HepG2 (cell line): Measurements from ENCODE around the gene EXOC3L4. TPM values are rescaled to one million over a fixed set of nuclear protein-coding genes. Genes with fewer than 3 reads are reported as not detected.

Experiments used
- ATAD3A ChIP-seq: sonication (generic); formaldehyde crosslinking; IDR thresholded peaks from 2 replicates; pipeline ENCODE4 v1.4.0; 2020; ENCODE audit warnings: missing genetic modification reagents
- EED ChIP-seq: sonication (generic); formaldehyde crosslinking; IDR thresholded peaks from 2 replicates; pipeline ENCODE4 v1.5.0; 2020; ENCODE audit warnings: mild to moderate bottlenecking, missing genetic modification reagents
- FIP1L1 ChIP-seq: fragments of 200-400 bp; formaldehyde crosslinking; IDR thresholded peaks from 2 replicates; pipeline ENCODE4 v1.6.1; 2018; ENCODE audit warnings: low read depth, mild to moderate bottlenecking, low read length, moderate library complexity, borderline replicate concordance; ENCODE audit not compliant: insufficient read depth
- HDAC6 ChIP-seq: fragments of 200-600 bp; sonication (generic); IDR thresholded peaks from 2 replicates; pipeline ENCODE4 v1.7.0; 2017; ENCODE audit warnings: mild to moderate bottlenecking, antibody characterized with exemption, low read length, low read depth
- HNRNPL ChIP-seq: fragments of 200-400 bp; formaldehyde crosslinking; IDR thresholded peaks from 2 replicates; pipeline ENCODE4 v1.6.1; 2017; ENCODE audit warnings: mild to moderate bottlenecking, low read depth, low read length
- ISL2 ChIP-seq: sonication (generic); formaldehyde crosslinking; IDR thresholded peaks from 2 replicates; pipeline ENCODE4 v1.5.0; 2020; ENCODE audit warnings: missing genetic modification reagents
- ISX ChIP-seq: sonication (generic); formaldehyde crosslinking; conservative IDR thresholded peaks from 2 replicates; pipeline ENCODE4 v1.5.0; 2020; ENCODE audit warnings: missing genetic modification reagents
- MTF2 ChIP-seq: sonication (generic); formaldehyde crosslinking; IDR thresholded peaks from 2 replicates; pipeline ENCODE4 v1.5.0; 2020; ENCODE audit warnings: missing genetic modification reagents, borderline replicate concordance
- MYC ChIP-seq: sonication (generic); formaldehyde crosslinking; IDR thresholded peaks from 2 replicates; pipeline ENCODE4 v1.9.0; 2021; ENCODE audit warnings: missing genetic modification reagents, borderline replicate concordance
- SIN3A ChIP-seq: IDR thresholded peaks from 2 replicates; pipeline ENCODE4 v1.6.1; 2011; ENCODE audit warnings: low read depth, mild to moderate bottlenecking, control low read depth, low read length, borderline replicate concordance
- SNAPC2 ChIP-seq: sonication (generic); formaldehyde crosslinking; IDR thresholded peaks from 2 replicates; pipeline ENCODE4 v1.8.1; 2022; ENCODE audit warnings: mild to moderate bottlenecking, missing genetic modification reagents
- U2AF1 ChIP-seq: fragments of 200-400 bp; formaldehyde crosslinking; optimal IDR thresholded peaks from 2 replicates; pipeline ENCODE3; 2017; ENCODE audit warnings: mild to moderate bottlenecking, low read depth, low read length
- ZC3H4 ChIP-seq: sonication (generic); formaldehyde crosslinking; IDR thresholded peaks from 2 replicates; pipeline ENCODE4 v1.4.0; 2020; ENCODE audit warnings: missing genetic modification reagents, borderline replicate concordance
- ZFYVE20 ChIP-seq: sonication (generic); formaldehyde crosslinking; IDR thresholded peaks from 2 replicates; pipeline ENCODE4 v1.8.0; 2023; ENCODE audit warnings: low read depth, mild to moderate bottlenecking, moderate library complexity, missing genetic modification reagents, borderline replicate concordance
- ZNF138 ChIP-seq: sonication (generic); formaldehyde crosslinking; IDR thresholded peaks from 2 replicates; pipeline ENCODE4 v1.5.0; 2020; ENCODE audit warnings: mild to moderate bottlenecking, low read depth, missing genetic modification reagents
- ZNF24 ChIP-seq: fragments of 450-650 bp; IDR thresholded peaks from 2 replicates; pipeline ENCODE4 v1.6.1; 2017; ENCODE audit warnings: antibody characterized with exemption, mild to moderate bottlenecking
- ZNF282 ChIP-seq: fragments of 450-650 bp; IDR thresholded peaks from 2 replicates; pipeline ENCODE4 v1.6.1; 2018; ENCODE audit not compliant: partially characterized antibody
- ZNF3 ChIP-seq: IDR thresholded peaks from 2 replicates; pipeline ENCODE4 v1.7.0; 2017; ENCODE audit warnings: inconsistent platforms
- ZNF550 ChIP-seq: sonication (generic); formaldehyde crosslinking; IDR thresholded peaks from 2 replicates; pipeline ENCODE4 v1.4.0; 2020; ENCODE audit warnings: mild to moderate bottlenecking, missing genetic modification reagents, borderline replicate concordance
- ZNF720 ChIP-seq: sonication (generic); formaldehyde crosslinking; IDR thresholded peaks from 2 replicates; pipeline ENCODE4 v1.4.0; 2020; ENCODE audit warnings: missing genetic modification reagents
- ZNF737 ChIP-seq: sonication (generic); formaldehyde crosslinking; IDR thresholded peaks from 2 replicates; pipeline ENCODE4 v1.5.0; 2020; ENCODE audit warnings: missing genetic modification reagents, mild to moderate bottlenecking, borderline replicate concordance
- ZNF777 ChIP-seq: sonication (generic); formaldehyde crosslinking; IDR thresholded peaks from 2 replicates; pipeline ENCODE4 v1.4.0; 2020; ENCODE audit warnings: missing genetic modification reagents
- polyA plus RNA-seq, 8 experiments: library from polyadenylated mRNA; depleted of rRNA in 3 of 8; stranded (reverse) in 7 of 8; unstranded in 1 of 8; fragments of >200 nt; fragmentation: Illumina TruSeq in 4 of 8; extraction: Trizol in 4 of 8; gene quantifications; 2 replicates each; pipeline versions ENCODE4 v1.2.1 to v1.2.3, GENCODE V29; 2011 to 2016; ENCODE audit warnings: low read depth in 4 of 8, missing spikeins in 1 of 8, mixed read lengths in 1 of 8; ENCODE audit not compliant: insufficient read depth in 1 of 8
- total RNA-seq, 5 experiments: library from RNA; depleted of rRNA; stranded (reverse); fragments of >200 nt; fragmentation: Illumina TruSeq; extraction: Trizol; gene quantifications; 2 replicates each; pipeline ENCODE4 v1.2.3, GENCODE V29; 2016; ENCODE audit warnings: low read depth in 1 of 5
- TF ChIP-seq, protein P1 (sequence below): sonication (generic); formaldehyde crosslinking; IDR thresholded peaks from 2 replicates; pipeline ENCODE4 v1.5.0; 2020; ENCODE audit warnings: missing genetic modification reagents
- TF ChIP-seq, protein P2 (sequence below): sonication (generic); formaldehyde crosslinking; conservative IDR thresholded peaks from 2 replicates; pipeline ENCODE4 v1.4.0; 2020; ENCODE audit warnings: missing genetic modification reagents
- TF ChIP-seq, protein P3 (sequence below): IDR thresholded peaks from 2 replicates; pipeline ENCODE4 v1.6.1; 2016; ENCODE audit warnings: low read depth, borderline replicate concordance
- TF ChIP-seq, protein P4 (sequence below): sonication (generic); formaldehyde crosslinking; IDR thresholded peaks from 2 replicates; pipeline ENCODE4 v1.5.0; 2020; ENCODE audit warnings: mild to moderate bottlenecking, missing genetic modification reagents

EXOC3L4 gene
- total and polyA plus RNA-seq, 2 of the 13 experiments (the other 11 are each of a cell fraction or from before 2014, with no cell fraction given) = 11.8 to 27.0 TPM

DNA sequence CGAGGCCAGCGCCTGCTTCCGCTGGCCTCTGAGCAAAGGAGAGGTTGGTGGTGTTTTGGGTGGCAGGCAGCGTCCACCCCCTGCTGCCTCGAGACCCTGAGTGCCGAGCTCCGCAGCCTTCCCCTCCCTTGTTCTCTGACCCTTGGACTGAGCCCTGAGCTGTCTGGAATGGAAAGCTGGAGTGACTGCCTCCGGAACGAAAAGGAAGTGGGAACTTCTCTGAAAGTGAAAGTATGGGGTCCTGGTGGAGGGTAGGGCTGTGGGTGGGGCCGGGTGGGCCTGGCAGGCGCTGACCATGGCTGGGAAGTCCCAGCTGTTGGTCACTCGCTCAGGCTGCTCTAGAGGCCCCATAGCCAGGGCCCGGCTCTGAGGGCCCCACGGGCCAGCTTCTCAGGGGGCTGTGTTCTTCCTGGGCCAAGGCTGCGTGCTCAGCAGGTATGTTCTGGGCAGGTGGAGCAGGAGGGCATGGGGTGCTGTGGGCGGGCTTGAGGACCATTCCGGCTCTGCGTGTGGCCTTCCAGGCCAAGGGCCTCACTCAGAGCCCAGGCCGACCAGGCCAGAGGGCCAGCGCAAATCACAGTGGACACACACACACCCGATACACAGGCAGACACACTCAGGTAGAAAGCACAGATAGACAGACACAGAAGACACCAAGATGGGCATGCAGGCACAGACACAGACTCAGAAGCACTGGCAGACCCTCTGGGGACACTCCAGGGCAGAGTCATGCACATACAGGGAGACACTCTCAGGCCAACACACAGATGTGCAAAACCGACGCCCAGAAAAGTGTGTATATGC lies at the start of gene EXOC3L4 (continued):
- TF ChIP-seq, protein P1, sequence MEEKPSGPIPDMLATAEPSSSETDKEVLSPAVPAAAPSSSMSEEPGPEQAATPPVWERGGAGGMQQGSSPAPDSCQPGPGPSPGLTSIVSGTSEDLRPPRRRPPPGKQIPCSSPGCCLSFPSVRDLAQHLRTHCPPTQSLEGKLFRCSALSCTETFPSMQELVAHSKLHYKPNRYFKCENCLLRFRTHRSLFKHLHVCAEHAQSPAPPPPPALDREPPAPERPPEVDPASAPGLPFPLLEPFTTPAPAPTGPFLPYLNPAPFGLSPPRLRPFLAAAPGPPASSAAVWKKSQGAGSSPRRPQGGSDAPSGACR (CRISPR knock-in tag) = no peak
- no peak; the same call in 1 of the 2 replicates for TF ChIP-seq MYC (CRISPR knock-in tag)
- no peak; the same call in none of the 2 replicates for TF ChIP-seq ZNF777
- TF ChIP-seq, protein P2, sequence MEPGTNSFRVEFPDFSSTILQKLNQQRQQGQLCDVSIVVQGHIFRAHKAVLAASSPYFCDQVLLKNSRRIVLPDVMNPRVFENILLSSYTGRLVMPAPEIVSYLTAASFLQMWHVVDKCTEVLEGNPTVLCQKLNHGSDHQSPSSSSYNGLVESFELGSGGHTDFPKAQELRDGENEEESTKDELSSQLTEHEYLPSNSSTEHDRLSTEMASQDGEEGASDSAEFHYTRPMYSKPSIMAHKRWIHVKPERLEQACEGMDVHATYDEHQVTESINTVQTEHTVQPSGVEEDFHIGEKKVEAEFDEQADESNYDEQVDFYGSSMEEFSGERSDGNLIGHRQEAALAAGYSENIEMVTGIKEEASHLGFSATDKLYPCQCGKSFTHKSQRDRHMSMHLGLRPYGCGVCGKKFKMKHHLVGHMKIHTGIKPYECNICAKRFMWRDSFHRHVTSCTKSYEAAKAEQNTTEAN (CRISPR knock-in tag) = no peak
- no peak for TF ChIP-seq ATAD3A (CRISPR knock-in tag)
- no peak for TF ChIP-seq ZNF138 (CRISPR knock-in tag)
- 0 out of 2 replicates have a peak, but pooled peaks have one; percentile 38 for TF ChIP-seq SNAPC2 (CRISPR knock-in tag)
- TF ChIP-seq, protein P3, sequence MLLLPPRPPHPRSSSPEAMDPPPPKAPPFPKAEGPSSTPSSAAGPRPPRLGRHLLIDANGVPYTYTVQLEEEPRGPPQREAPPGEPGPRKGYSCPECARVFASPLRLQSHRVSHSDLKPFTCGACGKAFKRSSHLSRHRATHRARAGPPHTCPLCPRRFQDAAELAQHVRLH (CRISPR knock-in tag) = no peak
- TF ChIP-seq EED (CRISPR knock-in tag) = 0 out of 2 replicates have a peak, but pooled peaks have one; percentile 34
- 0 out of 2 replicates have a peak, but pooled peaks have one; percentile 89 for TF ChIP-seq ZNF737 (CRISPR knock-in tag)
- TF ChIP-seq ZNF24 = no peak
- no peak for TF ChIP-seq MTF2 (CRISPR knock-in tag)
- peak; percentile 83; the same call in 1 of the 2 replicates for TF ChIP-seq SIN3A
- TF ChIP-seq, protein P4, sequence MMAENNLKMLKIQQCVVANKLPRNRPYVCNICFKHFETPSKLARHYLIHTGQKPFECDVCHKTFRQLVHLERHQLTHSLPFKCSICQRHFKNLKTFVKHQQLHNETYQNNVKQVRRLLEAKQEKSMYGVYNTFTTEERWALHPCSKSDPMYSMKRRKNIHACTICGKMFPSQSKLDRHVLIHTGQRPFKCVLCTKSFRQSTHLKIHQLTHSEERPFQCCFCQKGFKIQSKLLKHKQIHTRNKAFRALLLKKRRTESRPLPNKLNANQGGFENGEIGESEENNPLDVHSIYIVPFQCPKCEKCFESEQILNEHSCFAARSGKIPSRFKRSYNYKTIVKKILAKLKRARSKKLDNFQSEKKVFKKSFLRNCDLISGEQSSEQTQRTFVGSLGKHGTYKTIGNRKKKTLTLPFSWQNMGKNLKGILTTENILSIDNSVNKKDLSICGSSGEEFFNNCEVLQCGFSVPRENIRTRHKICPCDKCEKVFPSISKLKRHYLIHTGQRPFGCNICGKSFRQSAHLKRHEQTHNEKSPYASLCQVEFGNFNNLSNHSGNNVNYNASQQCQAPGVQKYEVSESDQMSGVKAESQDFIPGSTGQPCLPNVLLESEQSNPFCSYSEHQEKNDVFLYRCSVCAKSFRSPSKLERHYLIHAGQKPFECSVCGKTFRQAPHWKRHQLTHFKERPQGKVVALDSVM (CRISPR knock-in tag) = no peak; the same call in 1 of the 2 replicates
- no peak for TF ChIP-seq ZNF550
- no peak for TF ChIP-seq FIP1L1
- no peak for TF ChIP-seq HDAC6
- peak; percentile 61; the same call in 1 of the 2 replicates for TF ChIP-seq HNRNPL
- no peak for TF ChIP-seq ZNF282
- TF ChIP-seq ZNF720 (CRISPR knock-in tag) = no peak
- TF ChIP-seq ZC3H4 (CRISPR knock-in tag) = no peak
- no peak for TF ChIP-seq ZNF3 (CRISPR knock-in tag)
- no peak for TF ChIP-seq U2AF1
- no peak for TF ChIP-seq ISX (CRISPR knock-in tag)
- TF ChIP-seq ISL2 = no peak
- TF ChIP-seq ZFYVE20 = no peak
